ENCODE results near the gene SREK1.
"Not testable (repeated sequence)": the region's sequence is repeated elsewhere in the genome, so short reads cannot be mapped to it uniquely, and the experiment has no call there.

SREK1 gene

GRCh38 chr5:66222455-66222854, 78.4 kb downstream of the SREK1 start:
- no peak overlapping the region for H3K4me3 ChIP-seq (ENCODE audit: low read depth, low read length)
- no peak for TF ChIP-seq CTCF (IDR thresholded peaks at IDR 0.05; ENCODE audit: borderline replicate concordance, insufficient read depth, low read depth, low read length)

- not testable (repeated sequence) for H3K4me3 ChIP-seq (ENCODE audit: low read depth, low read length)
Measured at GRCh38 chr5:66222896-66223295, 78.8 kb downstream of the SREK1 start.

GRCh38 chr5:66223637-66224036, 79.5 kb downstream of the SREK1 start:
- H3K4me3 ChIP-seq (ENCODE audit: low read depth, low read length): no peak overlapping the region
- TF ChIP-seq CTCF (IDR thresholded peaks at IDR 0.05; ENCODE audit: borderline replicate concordance, insufficient read depth, low read depth, low read length): peak; percentile 42; the same call in 1 of the 2 replicates

GRCh38 chr5:66224274-66224673, 80.2 kb downstream of the SREK1 start:
- TF ChIP-seq CTCF (IDR thresholded peaks at IDR 0.05; ENCODE audit: borderline replicate concordance, insufficient read depth, low read depth, low read length): no peak
- H3K4me3 ChIP-seq (ENCODE audit: low read depth, low read length): no peak overlapping the region

GRCh38 chr5:66224773-66225553, 80.9 kb downstream of the SREK1 start:
- H3K4me3 ChIP-seq (ENCODE audit: low read depth, low read length): no peak overlapping the region
- TF ChIP-seq CTCF (IDR thresholded peaks at IDR 0.05; ENCODE audit: borderline replicate concordance, insufficient read depth, low read depth, low read length): no peak

GRCh38 chr5:66230551-66230950, 86.5 kb downstream of the SREK1 start:
- H3K4me3 ChIP-seq (ENCODE audit: low read depth, low read length): no peak overlapping the region
- no peak for TF ChIP-seq CTCF (IDR thresholded peaks at IDR 0.05; ENCODE audit: borderline replicate concordance, insufficient read depth, low read depth, low read length)

GRCh38 chr5:66231508-66231907, 87.4 kb downstream of the SREK1 start:
- no peak overlapping the region for H3K4me3 ChIP-seq (ENCODE audit: low read depth, low read length)
- no peak for TF ChIP-seq CTCF (IDR thresholded peaks at IDR 0.05; ENCODE audit: borderline replicate concordance, insufficient read depth, low read depth, low read length)

All from GM12875 (cell line).